NB4 (cell line): ENCODE results near the gene GLRX.

Source experiments
- CTCF ChIP-seq: IDR thresholded peaks from one replicate; pipeline ENCODE4 v1.5.1; 2012; ENCODE audit warnings: low read depth, low read length
- MAX ChIP-seq: IDR thresholded peaks from 2 replicates; pipeline ENCODE4 v1.6.1; 2011; ENCODE audit warnings: low read depth, low read length
- MYC ChIP-seq: IDR thresholded peaks from 2 replicates; pipeline ENCODE4 v1.6.1; 2011; ENCODE audit warnings: low read depth, low read length
- POLR2A ChIP-seq: IDR thresholded peaks from 2 replicates; pipeline ENCODE4 v1.6.1; 2011; ENCODE audit warnings: mild to moderate bottlenecking; ENCODE audit not compliant: insufficient read length; ENCODE audit errors: extremely low read depth

GRCh38 chr5:95840956-95841705 is 18.6 kb upstream of the GLRX start:
- TF ChIP-seq POLR2A (no peak), CTCF (no peak), MYC (no peak), MAX (no peak)
